HEK293 (cell line): ENCODE results near the gene HTT.

Experiments
- CTCF ChIA-PET: fragments of 350-600 bp; formaldehyde crosslinking; extraction: SDS; loops from one replicate; lab custom pipeline; 2021; ENCODE audit warnings: antibody characterized with exemption; lab: Yijun Ruan, JAX
- POLR2A ChIA-PET: fragments of 300-600 bp; formaldehyde crosslinking; extraction: SDS; loops from one replicate; lab custom pipeline; 2020; ENCODE audit warnings: antibody characterized with exemption, inconsistent platforms; lab: Yijun Ruan, JAX
- H3K27ac ChIP-seq: fragments of 200-500 bp; sonication (Bioruptor generic); 2 replicates; pipeline ENCODE4 v1.5.1; 2014; ENCODE audit warnings: low read depth, low read length, control low read depth, inconsistent platforms; ENCODE audit errors: extremely low read depth
- H3K36me3 ChIP-seq, 2 experiments: fragments of 200-500 bp in 1 of 2; sonication (Bioruptor generic) in 1 of 2; 1 replicate in 1 of 2; 2 replicates in 1 of 2; pipeline ENCODE4 v1.5.1; 2014 to 2017; ENCODE audit warnings: inconsistent platforms in 2 of 2, low read length in 2 of 2; ENCODE audit not compliant: control insufficient read depth in 2 of 2, insufficient read depth in 1 of 2
- H3K4me1 ChIP-seq: fragments of 200-500 bp; sonication (Bioruptor generic); 2 replicates; pipeline ENCODE4 v1.5.1; 2014; ENCODE audit warnings: mild to moderate bottlenecking, low read length, inconsistent platforms; ENCODE audit not compliant: control insufficient read depth, insufficient read depth
- H3K4me3 ChIP-seq: 2 replicates; pipeline ENCODE4 v1.5.1; 2011; ENCODE audit warnings: low read depth, mild to moderate bottlenecking, control low read depth, low read length, moderate library complexity
- H3K9me3 ChIP-seq: fragments of 200-500 bp; sonication (Bioruptor generic); 2 replicates; pipeline ENCODE4 v1.5.1; 2014; ENCODE audit warnings: low read depth, low read length, inconsistent platforms; ENCODE audit not compliant: control insufficient read depth, insufficient read depth
- GFI1B ChIP-seq: fragments of 450-650 bp; formaldehyde crosslinking; IDR thresholded peaks from 2 replicates; pipeline ENCODE4 v1.5.1; 2016; ENCODE audit warnings: missing biosample characterization, missing genetic modification characterization
- OVOL3 ChIP-seq: fragments of 450-650 bp; formaldehyde crosslinking; IDR thresholded peaks from 2 replicates; pipeline ENCODE4 v1.5.1; 2016; ENCODE audit warnings: missing biosample characterization, missing genetic modification characterization
- PRDM2 ChIP-seq: fragments of 450-650 bp; formaldehyde crosslinking; IDR thresholded peaks from 2 replicates; pipeline ENCODE4 v1.5.1; 2016; ENCODE audit warnings: missing biosample characterization, missing genetic modification characterization, borderline replicate concordance
- ZBTB10 ChIP-seq: fragments of 450-650 bp; formaldehyde crosslinking; IDR thresholded peaks from 2 replicates; pipeline ENCODE4 v1.5.1; 2016; ENCODE audit warnings: missing biosample characterization, missing genetic modification characterization
- ZBTB11 ChIP-seq: fragments of 450-650 bp; formaldehyde crosslinking; conservative IDR thresholded peaks from 2 replicates; pipeline ENCODE4 v1.5.1; 2016; ENCODE audit warnings: low read depth, missing biosample characterization, missing genetic modification characterization
- ZNF146 ChIP-seq: fragments of 450-650 bp; formaldehyde crosslinking; IDR thresholded peaks from 2 replicates; pipeline ENCODE4 v1.5.1; 2016; ENCODE audit warnings: missing biosample characterization, missing genetic modification characterization
- ZNF148 ChIP-seq: fragments of 450-650 bp; formaldehyde crosslinking; IDR thresholded peaks from 2 replicates; pipeline ENCODE4 v1.5.0; 2017; ENCODE audit warnings: missing biosample characterization, missing genetic modification characterization, borderline replicate concordance
- ZNF155 ChIP-seq: fragments of 450-650 bp; formaldehyde crosslinking; IDR thresholded peaks from 2 replicates; pipeline ENCODE4 v1.5.1; 2016; ENCODE audit warnings: missing biosample characterization, missing genetic modification characterization
- ZNF211 ChIP-seq: fragments of 450-650 bp; formaldehyde crosslinking; IDR thresholded peaks from 2 replicates; pipeline ENCODE4 v1.5.1; 2016; ENCODE audit warnings: low read depth, missing biosample characterization, missing genetic modification characterization
- ZNF626 ChIP-seq: fragments of 450-650 bp; sonication (Bioruptor Pico); formaldehyde crosslinking; IDR thresholded peaks from 2 replicates; pipeline ENCODE4 v1.5.1; 2018; ENCODE audit warnings: missing biosample characterization, missing genetic modification characterization, inconsistent platforms
- ZNF660 ChIP-seq: fragments of 450-650 bp; IDR thresholded peaks from 2 replicates; pipeline ENCODE4 v1.5.1; 2018; ENCODE audit warnings: missing biosample characterization, mild to moderate bottlenecking, missing genetic modification characterization
- ZNF76 ChIP-seq: fragments of 450-650 bp; formaldehyde crosslinking; IDR thresholded peaks from 2 replicates; pipeline ENCODE4; 2016; ENCODE audit warnings: low read depth, missing biosample characterization, missing genetic modification characterization, borderline replicate concordance
- ZNF830 ChIP-seq: fragments of 450-650 bp; IDR thresholded peaks from 2 replicates; pipeline ENCODE4 v1.5.0; 2018; ENCODE audit warnings: missing biosample characterization, missing genetic modification characterization, low read depth, mild to moderate bottlenecking, moderate library complexity

Gene HTT

GRCh38 chr4:3235581-3235980, 161.1 kb downstream of the HTT start:
- Histone ChIP-seq H3K36me3 (peaks cover 0 to 92% of the 10 kb centered on the region in 2 experiments; a peak in 1 of 3 replicates), H3K27ac (no peak overlapping the region), H3K4me3 (no peak overlapping the region), H3K4me1 (no peaks in the 10 kb centered on the region), H3K9me3 (no peaks in the 10 kb centered on the region)
- ChIA-PET POLR2A (no interaction called here), CTCF (interaction anchor here (0.5 kb wide), 1 partner anchor 1848 kb away, joined by 3 read pairs; no protein-coding TSS in a partner anchor)
- TF ChIP-seq ZNF146 (tag by site-specific recombination) = no peak
- TF ChIP-seq ZNF155 = no peak
- TF ChIP-seq ZNF76 (tag by site-specific recombination) = no peak
- TF ChIP-seq PRDM2 (tag by site-specific recombination) = no peak
- no peak for TF ChIP-seq GFI1B
- TF ChIP-seq ZBTB11 (tag by site-specific recombination) = no peak
- TF ChIP-seq ZNF830 (tag by site-specific recombination) = no peak
- TF ChIP-seq ZNF148 (tag by site-specific recombination) = no peak
- TF ChIP-seq ZNF626 (tag by site-specific recombination) = no peak
- no peak for TF ChIP-seq ZNF660 (tag by site-specific recombination)
- TF ChIP-seq OVOL3 (tag by site-specific recombination) = no peak
- TF ChIP-seq ZNF211 = no peak
- TF ChIP-seq ZBTB10 (tag by site-specific recombination) = no peak
